Transverse colon (tissue), 4 donors: ENCODE measurements around the gene SCNN1A. TPM values are rescaled to one million over a fixed set of nuclear protein-coding genes. Genes with fewer than 3 reads are reported as not detected.

ENCODE experiments used
- DNase-seq: peaks from one replicate; pipeline ENCODE4 v3.0.0-alpha.2; 2019
- H3K27ac ChIP-seq, 4 donors: fragments of 200-600 bp; sonication (generic); 2 replicates each; pipeline ENCODE4 v1.5.1; 2016 to 2018; ENCODE audit warnings: inconsistent platforms in 4 of 4
- H3K27me3 ChIP-seq: fragments of 200-600 bp; sonication (generic); 2 replicates; pipeline ENCODE4 v1.5.1; 2017; ENCODE audit warnings: inconsistent platforms
- H3K36me3 ChIP-seq, 4 donors: fragments of 200-600 bp; sonication (generic); 2 replicates each; pipeline ENCODE4 v1.5.1; 2017 to 2019; ENCODE audit warnings: inconsistent platforms in 4 of 4
- H3K4me1 ChIP-seq, 4 donors: fragments of 200-600 bp; sonication (generic); 2 replicates each; pipeline ENCODE4 v1.5.1; 2017 to 2020; ENCODE audit warnings: inconsistent platforms in 4 of 4
- H3K4me3 ChIP-seq, 4 donors: fragments of 200-600 bp; sonication (generic); 1 replicate in 1 of 4; 2 replicates in 3 of 4; pipeline versions ENCODE4 v1.5.1 to v1.6.1; 2017 to 2019; ENCODE audit warnings: inconsistent platforms in 4 of 4
- H3K9me3 ChIP-seq, 2 donors: fragments of 200-600 bp; sonication (generic); 2 replicates each; pipeline ENCODE4 v1.5.1; 2017 to 2019; ENCODE audit warnings: inconsistent platforms in 2 of 2
- CTCF ChIP-seq, 5 experiments: fragments of 200-600 bp in 3 of 5; fragments of 450-650 bp in 2 of 5; sonication (generic) in 3 of 5; IDR thresholded peaks; 1 replicate in 2 of 5; 2 replicates in 3 of 5; pipeline ENCODE4 v1.5.1; 2016 to 2017; ENCODE audit warnings: antibody characterized with exemption in 5 of 5, inconsistent platforms in 3 of 5, mild to moderate bottlenecking in 2 of 5, moderate library complexity in 1 of 5
- EP300 ChIP-seq: sonication (generic); formaldehyde crosslinking; IDR thresholded peaks from one replicate; pipeline ENCODE4 v1.6.1; 2017; ENCODE audit warnings: antibody characterized with exemption, low read depth
- POLR2A ChIP-seq: fragments of 450-650 bp; IDR thresholded peaks from one replicate; pipeline ENCODE4 v1.6.1; 2016; ENCODE audit warnings: antibody characterized with exemption, mild to moderate bottlenecking, moderate library complexity
- POLR2AphosphoS5 ChIP-seq, 3 donors: sonication (generic); formaldehyde crosslinking; IDR thresholded peaks; one replicate each; pipeline ENCODE4 v1.6.1; 2016; ENCODE audit warnings: antibody characterized with exemption in 3 of 3
- WGBS, 2 donors: methylation state at CpG; one replicate each; pipeline ENCODE4 v1.1.5; 2018; ENCODE audit warnings: low coverage in 1 of 2; 5-methylcytosine and 5-hydroxymethylcytosine counted together
- in situ Hi-C, 4 donors: fragments of 200-750 bp; cut with MboI; loops; one replicate each; pipeline versions ENCODE4 v1.15.0 to v1.15.1; 2017; ENCODE audit warnings: low sequenced_read_pairs in 3 of 4, low pct_ligation_motif_present in 1 of 4, low pct_unique_long_range_greater_than_20kb in 1 of 4
- intact Hi-C: fragments of 100-400 bp; cut with DNase I; formaldehyde crosslinking; loops from one replicate; pipeline ENCODE4 v1.15.1; 2023; ENCODE audit warnings: low total_unique reads
- total RNA-seq, 4 donors: library from RNA; depleted of rRNA; stranded (reverse); fragments of >200 nt; gene quantifications; one replicate each; pipeline ENCODE4 v1.1.0, GENCODE V29; 2016

The SCNN1A gene
- total RNA-seq, 4 donors from 2014 or later: 151 to 757 (median 502) TPM

- Histone ChIP-seq H3K4me1 (peaks cover 34 to 69% (median 42%) of the 10 kb centered on the region in 4 donors), H3K27me3 (no peaks in the 10 kb centered on the region), H3K4me3 (peak overlapping the region in 1 of 4 donors; percentile 8), H3K36me3 (no peaks in the 10 kb centered on the region), H3K27ac (peak overlapping the region; percentile 87 to 93 (median 89)), H3K9me3 (no peaks in the 10 kb centered on the region)
- WGBS, 2 donors: 55 to 64% methylated on average over 4 to 10 of the region's 10 CpGs
- DNase-seq: peak; percentile 24
- in situ Hi-C loops: no loop called here
- no peak for TF ChIP-seq EP300
- TF ChIP-seq CTCF (IDR thresholded peaks at IDR 0.05): no peak
- TF ChIP-seq POLR2AphosphoS5 (IDR thresholded peaks at IDR 0.05): no peak
- TF ChIP-seq POLR2A: no peak
- intact Hi-C loops: no loop called here
These were observed 1.7 kb upstream of the SCNN1A start for GRCh38 chr12:6376870-6377666.

DNA sequence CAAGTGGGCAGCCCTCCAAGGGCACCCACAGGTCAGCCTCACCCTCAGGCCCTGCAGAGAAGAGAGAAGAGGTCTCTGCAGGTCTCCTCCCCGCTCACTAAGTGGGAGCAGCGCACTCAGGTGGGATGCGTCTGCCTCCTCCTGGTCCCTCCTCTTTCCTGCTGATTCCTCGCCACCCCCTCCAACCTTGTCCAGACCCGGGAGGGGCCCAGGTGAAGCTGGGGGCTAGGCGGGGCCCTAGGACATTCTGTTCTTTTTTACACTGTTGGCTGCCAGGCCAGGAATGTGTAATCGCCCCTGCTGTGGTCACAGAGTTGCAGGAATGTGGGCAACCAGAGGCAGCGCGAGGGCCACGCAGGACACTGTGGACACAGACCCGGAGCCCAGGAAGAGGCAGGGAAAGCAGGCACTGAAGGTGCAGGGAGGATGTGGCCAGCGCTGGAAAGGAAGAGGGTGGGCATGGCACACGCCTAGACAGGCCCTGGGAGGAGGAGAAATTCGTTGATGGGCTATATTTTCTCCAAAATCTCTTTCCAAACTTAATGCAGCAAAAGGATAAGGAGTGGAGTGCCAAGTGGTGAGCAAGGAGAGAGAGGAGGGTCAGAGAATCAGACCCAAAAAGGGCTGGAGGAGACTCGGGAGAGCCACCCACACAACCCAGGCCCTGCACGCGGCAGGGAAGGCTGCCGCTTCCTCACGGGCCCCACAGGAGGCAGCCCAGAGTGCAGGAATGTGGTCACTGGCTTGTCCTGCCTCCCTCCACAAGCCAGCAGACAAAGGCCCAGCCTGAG is 911 bp upstream of the SCNN1A start:
- TF ChIP-seq EP300: peak; percentile 89
- peak; percentile 40 to 67 (median 52) for TF ChIP-seq CTCF (IDR thresholded peaks at IDR 0.05)
- TF ChIP-seq POLR2A: peak; percentile 51
- peak; percentile 33 to 73 (median 66) for TF ChIP-seq POLR2AphosphoS5 (IDR thresholded peaks at IDR 0.05)
- in situ Hi-C loops: no loop called here
- H3K27me3 ChIP-seq: no peaks in the 10 kb centered on the region
- no peaks in the 10 kb centered on the region for H3K9me3 ChIP-seq
- intact Hi-C loops: no loop called here
- H3K4me3 ChIP-seq: peak overlapping the region in 2 of 4 donors; percentile 9 to 49
- peaks cover 39 to 75% (median 47%) of the 10 kb centered on the region in 4 donors for H3K4me1 ChIP-seq
- no peaks in the 10 kb centered on the region for H3K36me3 ChIP-seq
- 30 to 34% methylated on average over 14 to 19 of the region's 19 CpGs for WGBS, 2 donors
- peak overlapping the region; percentile 87 to 93 (median 89) for H3K27ac ChIP-seq
- peak; percentile 75 for DNase-seq

- intact Hi-C loops (no loop called here), in situ Hi-C loops (no loop called here)
- Histone ChIP-seq H3K27me3 (no peaks in the 10 kb centered on the region), H3K4me1 (peaks cover 39 to 76% (median 57%) of the 10 kb centered on the region in 4 donors), H3K36me3 (no peaks in the 10 kb centered on the region), H3K4me3 (peak overlapping the region; percentile 2 to 49 (median 36)), H3K27ac (peak overlapping the region; percentile 87 to 93 (median 89)), H3K9me3 (no peaks in the 10 kb centered on the region)
- no peak for TF ChIP-seq CTCF (IDR thresholded peaks at IDR 0.05)
- no peak for TF ChIP-seq POLR2AphosphoS5 (IDR thresholded peaks at IDR 0.05)
- TF ChIP-seq EP300: no peak
- TF ChIP-seq POLR2A: no peak
- DNase-seq: peak; percentile 17
- WGBS, 2 donors: 44 to 58% methylated on average over 5 to 7 of the region's 7 CpGs
These were observed 590 bp downstream of the SCNN1A start for GRCh38 chr12:6374786-6375160.
